Activated CD4-positive, CD25-positive, alpha-beta regulatory T cell treated with anti-CD3 and anti-CD28 coated beads, Interleukin-2, amount 50 U/mL, for 72 hours (primary cell): ENCODE results near the gene KCNB1.

Experiments used
- DNase-seq: peaks from one replicate; pipeline ENCODE4 v3.0.0; 2021

KCNB1 gene

DNA sequence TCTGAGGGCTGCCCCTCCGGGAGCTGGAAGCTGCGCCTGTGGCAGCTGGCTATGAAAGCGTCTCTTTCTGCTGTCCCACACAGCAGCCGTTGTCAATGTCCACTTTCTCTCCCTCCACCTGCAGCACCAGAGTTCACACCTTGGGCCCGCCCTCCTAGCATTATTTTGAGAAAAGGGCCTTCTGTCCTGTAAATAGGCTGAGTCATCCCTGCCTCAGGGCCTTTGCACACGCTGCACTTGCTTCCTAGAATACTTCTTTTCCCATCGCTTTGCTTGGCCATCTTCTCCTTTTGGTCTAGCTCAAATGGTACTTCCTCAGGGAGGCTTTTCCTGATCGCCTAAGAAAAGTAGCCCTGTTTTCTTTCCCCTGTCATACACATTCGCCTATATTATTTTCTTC is 135.3 kb downstream of the KCNB1 start:
- DNase-seq, result no peak

DNA sequence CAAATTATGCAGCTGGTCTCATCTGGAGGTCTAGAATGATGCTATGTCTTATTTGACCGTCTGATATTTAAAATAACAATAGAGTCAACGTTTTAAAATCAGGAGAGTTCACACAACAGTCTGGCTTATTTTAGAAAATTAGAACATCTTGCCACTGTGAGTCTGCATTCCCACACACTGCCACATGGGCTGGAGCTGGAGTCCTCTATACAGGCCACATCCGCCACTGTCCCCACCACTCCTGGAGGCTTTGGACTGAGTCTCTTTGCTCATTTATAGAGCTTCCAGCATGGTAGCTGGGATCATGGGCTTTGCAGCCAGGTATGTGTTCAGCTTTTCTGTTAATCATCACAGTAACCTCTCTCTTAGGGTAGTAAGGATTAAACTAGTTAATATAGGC is 135.8 kb downstream of the KCNB1 start:
- DNase-seq, result no peak

DNA sequence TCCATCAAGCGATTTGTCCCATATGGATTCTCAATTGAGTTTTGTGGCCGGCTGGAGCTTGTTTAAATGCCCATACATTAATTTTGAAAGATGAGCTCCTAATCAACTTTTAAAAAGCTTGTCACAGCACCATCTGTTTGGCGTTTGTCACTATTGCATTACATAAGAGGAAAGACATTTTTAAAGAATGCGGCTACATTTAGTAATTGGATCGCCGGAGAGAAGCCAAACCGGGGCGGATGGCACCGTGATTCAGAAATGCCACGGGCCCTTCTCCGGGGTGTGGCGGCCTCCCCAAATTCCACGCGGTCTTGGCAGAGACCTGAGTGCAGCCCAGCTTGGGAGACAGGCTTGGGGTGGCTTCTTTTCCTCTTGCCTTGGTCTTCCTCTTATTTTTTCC is 136.9 kb downstream of the KCNB1 start:
- no peak for DNase-seq

DNA sequence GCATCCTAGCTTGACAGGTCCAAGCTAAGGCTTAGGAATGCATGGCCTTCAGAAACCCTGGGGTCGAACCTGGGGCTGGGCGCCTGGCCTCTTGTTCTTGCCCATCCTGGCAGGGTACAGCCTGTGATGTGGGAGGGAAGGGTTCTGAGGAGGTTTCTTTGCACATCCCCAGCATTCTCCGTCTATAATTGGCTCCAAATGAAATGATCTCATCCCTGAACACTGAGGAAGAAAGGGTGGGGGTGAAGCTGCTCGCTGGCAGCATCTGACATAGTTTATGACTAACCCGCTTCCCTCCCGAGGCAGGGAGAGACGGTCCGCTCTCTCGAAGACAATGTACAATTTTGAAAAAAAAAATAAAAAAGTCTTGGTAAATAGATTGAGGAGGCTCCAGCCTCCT is 137.5 kb downstream of the KCNB1 start:
- no peak for DNase-seq

DNA sequence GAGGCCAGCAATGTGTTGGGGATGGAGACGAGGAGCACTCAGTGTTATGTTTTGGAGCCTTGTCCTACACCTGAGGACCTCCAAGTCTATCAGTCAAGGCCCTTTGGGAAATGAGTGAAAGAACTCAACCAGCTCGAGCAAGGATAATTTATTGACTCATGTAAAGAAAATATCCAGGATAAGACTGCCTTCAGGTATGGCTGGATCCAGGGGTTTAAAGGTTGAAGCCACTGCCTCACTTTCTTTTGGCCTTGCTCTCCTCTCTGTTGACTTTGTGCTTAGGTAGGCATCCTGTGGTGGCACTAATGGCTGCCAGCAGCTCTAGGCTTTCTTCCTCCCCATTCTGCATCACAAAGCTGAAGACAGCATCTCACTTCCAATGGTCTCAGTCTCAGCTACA is 138.3 kb downstream of the KCNB1 start:
- DNase-seq, result no peak

DNA sequence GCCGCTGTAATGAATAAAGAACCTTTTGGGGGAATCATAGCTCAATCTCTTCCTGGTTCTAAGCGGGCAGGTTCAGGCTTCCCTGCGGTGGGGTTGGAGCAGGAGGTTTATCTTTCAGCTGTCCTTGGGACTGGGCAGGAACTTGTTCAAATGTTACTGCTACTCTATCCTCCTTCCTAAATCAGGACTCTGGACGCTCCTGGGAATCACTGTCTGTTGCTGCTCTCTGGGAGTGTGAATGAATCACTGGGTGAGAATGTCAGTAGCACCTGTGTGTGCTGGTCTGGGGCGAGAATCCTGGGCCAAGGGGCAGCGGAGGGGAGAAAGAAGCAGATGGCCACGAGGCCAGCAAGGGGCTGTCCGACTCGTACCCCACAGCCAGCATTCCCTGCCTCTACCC is 139.2 kb downstream of the KCNB1 start:
- DNase-seq, result no peak

DNA sequence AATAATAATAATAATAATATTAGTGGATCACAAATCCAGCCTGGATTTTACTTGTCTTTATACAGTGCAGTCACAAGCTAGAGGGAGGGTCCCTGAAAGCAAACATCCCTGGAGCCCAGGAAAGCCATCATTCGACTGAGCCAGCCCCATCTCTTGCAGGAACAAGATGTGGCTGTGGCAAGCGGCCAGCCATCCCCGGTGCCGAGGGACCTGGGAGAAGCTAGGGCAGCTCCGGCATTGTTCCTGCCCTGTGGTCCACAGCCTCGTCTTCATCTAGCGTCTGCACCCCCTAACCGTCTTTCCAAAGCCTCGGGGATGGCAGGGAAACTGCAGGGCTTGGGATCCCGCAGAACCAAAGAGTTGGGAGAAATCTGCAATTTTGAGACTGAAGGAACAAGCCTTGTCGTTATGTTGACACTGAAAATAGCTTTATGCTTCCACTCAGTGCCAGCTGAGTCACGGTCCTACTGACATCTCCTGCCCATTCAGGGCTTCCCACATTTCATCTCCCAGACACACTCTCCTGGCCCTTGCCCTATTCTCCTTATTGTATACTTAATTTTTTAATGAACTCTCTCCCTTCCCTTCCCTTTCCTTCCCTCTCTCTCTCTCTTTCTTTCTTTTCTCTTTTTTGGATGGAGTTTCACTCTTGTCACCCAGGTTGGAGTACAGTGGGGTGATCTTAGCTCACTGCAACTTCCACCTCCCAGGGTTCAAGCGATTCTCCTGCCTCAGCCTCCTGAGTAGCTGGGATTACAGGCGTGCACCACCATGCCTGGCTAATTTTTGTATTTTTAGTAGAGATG is 142.1 kb downstream of the KCNB1 start:
- no peak for DNase-seq

DNA sequence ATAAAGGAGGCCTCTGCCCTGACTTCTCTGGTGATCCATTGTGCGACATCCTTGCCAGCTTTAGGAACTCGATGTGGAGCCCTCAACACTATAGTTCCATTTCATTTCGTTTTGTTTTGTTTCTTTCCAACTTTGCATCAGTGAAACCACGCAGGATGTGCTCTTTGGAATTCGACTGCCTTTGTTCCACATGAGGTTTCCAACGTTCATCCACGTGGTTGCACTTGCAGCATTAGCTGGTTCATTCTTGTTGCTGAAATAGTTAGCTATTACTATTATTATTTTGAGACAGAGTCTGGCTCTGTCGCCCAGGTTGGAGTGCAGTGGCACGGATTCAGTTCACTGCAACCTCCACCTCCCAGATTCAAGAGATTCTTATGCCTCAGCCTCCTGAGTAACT is 143.3 kb downstream of the KCNB1 start:
- no peak for DNase-seq

DNA sequence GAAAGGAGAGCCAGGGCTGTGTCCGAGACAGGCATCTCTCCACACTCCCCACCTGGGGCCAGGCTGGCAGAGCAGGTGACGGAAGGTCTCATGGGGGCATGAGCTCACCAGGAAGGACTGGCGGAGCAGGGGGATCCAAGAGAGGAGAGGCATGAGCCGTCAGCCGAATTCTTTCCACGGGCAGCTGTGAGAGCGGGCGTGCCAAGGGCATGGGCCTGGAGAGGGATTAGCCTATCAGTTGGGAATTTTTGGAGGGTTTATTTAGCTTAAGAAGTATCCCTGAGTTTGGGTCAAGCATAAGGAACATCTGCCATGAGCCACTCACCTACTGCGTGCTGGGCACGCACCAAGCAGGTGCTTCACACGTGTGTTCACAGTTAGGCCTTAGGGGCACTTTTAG is 144.4 kb downstream of the KCNB1 start:
- DNase-seq, result no peak

DNA sequence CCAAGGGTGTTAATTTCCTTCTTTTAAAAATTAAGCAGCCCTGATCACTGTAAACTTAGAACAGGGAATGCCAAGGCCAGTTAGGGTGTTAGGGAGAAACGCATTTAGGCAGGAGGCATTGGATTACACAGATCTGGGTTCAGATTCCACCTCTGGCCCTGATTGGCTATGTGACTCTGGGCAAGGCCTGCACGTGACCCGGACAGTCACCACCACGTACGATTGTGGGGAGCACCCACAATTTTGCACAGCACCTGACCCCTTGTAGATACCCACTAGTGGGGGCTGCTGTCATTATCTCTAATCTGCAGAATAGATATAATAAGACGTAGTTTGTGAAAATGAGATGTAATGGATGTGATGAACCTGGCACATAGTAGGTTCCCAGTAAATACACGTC is 145.1 kb downstream of the KCNB1 start:
- DNase-seq, result no peak

DNA sequence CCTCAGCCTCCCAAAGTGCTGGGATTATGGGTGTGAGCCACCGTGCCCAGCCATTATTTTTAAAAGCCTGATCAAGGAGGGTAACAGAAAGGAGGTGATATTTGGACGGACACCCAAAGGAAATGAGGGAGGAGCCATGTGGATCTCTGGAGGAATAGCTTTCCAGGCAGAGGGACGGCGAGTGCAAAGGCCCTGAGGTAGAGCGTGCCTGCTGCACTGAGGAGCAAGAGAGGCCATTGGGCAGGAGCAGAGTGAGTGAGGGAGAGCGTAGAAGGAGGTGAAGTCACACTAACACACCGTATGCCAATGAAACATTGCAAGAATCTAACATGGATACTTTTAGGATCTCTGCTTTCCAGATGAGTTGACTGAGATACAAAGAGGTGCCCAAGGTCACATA is 145.7 kb downstream of the KCNB1 start:
- DNase-seq, result no peak

DNA sequence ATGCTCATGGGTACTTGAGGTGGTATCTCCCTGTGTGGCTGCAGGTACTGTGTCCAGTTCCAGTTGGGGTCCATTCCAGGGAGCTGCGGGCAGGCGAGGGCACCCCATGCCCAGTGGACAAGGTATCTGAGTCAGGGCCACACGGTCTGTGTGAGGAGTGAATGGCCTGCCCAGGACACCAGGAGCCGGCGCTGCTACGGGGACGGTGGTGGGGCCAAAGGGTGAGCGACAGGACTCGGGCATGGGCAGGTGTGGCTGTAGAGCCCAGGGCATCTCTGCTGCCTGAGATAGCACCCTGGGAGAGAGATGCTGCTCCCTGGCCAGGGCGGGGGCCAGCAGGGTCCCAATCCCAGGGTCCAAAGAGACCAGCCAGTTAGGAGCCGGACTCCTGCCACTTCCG is 147.0 kb downstream of the KCNB1 start:
- DNase-seq, result no peak

DNA sequence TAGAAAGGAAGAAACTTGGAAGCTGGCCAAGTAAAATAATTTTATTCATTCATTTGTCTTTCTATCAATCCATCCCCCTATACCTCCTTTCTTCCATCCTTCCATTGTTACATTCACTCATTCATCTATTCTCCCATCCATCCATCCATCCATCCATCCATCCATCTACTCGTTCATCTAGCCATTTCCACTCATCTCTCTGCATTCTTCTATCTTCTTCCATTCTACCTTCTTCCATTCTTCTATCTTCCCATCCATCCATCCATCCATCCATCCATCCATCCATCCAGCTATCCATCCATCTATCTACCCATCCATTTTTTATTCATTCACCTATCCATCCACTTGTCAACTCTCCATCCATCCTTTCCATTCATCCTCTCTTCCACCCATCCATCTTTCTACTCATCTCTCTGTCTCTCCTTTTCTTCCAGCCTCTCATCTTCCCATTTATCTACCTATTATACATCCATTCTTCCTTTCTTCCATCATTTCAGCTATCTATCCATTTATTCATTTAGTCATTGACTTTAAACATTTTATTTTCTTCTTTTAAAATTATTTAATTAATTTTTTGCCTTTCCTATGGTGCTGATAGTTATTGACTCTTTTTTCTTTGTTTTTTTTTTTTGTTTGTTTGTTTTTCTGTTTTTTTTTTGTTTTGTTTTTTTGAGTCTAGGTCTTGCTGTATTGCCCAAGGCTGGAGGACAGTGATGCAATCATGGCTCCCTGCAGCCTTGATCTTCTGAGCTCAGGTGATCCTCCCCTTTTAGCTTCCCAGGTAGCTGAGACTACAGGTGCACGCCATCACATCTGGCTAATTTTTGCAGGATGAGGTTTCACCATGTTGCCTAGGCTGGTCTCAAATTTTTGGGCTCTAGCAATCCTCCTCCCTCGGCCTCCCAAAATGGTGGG is 151.5 kb downstream of the KCNB1 start:
- no peak for DNase-seq

DNA sequence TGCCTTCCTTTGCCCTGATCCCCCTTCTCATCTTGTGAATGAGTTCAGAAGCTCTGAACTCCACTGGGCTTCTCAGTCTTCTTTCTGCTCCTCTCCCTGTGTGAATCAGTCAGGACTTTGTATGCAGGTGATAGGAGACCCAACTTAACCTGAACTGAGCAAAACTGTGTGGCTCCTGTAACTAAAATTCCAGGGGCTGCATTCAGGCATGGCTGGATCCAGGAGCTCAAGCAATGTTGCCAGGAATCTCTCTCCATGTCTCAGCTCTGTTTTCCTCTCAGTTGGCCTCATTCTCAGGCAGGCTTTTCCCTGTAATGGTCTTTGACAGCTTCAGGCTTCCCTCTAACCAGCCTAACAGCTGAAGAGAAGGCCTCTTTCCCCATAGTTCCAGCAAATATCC is 153.7 kb downstream of the KCNB1 start:
- DNase-seq, result no peak

DNA sequence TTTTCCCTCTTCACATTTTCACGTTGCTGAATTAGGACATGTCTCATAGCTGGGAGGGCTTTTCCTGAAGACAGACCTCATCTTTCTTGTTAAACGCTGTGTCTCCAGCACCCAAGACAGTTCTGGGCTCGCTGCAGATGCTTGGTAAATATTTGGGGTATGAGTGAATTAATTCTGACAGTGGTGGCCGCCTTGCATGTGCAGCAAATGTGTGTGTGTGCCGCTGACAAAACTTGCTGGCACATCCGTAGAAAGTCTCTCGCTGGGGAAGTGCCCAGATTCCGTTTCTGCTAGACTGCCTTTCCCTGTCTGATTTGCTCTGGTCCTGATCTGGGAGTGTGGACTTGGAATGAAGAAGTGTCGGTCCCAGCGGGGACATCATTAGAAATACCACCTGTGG is 156.4 kb downstream of the KCNB1 start:
- DNase-seq, result no peak

DNA sequence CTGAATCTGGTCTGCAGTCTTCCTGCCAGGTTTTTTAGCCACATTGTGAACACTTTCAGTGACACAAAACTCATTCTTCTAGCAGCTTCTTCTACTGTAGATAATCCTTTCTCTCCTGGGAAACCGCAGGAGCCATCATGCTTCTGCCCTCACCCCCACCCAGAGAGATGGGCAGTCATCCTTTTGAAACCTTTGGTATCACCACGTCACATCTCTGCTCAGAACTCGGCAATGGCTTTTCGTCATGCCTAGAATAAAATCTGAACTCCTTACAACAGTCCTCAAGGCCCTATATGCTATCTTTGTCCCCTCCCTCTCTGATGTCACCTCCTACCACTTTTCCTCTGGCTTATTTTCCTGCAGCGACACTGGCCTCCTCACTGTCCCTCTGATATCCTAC is 158.2 kb downstream of the KCNB1 start:
- no peak for DNase-seq

DNA sequence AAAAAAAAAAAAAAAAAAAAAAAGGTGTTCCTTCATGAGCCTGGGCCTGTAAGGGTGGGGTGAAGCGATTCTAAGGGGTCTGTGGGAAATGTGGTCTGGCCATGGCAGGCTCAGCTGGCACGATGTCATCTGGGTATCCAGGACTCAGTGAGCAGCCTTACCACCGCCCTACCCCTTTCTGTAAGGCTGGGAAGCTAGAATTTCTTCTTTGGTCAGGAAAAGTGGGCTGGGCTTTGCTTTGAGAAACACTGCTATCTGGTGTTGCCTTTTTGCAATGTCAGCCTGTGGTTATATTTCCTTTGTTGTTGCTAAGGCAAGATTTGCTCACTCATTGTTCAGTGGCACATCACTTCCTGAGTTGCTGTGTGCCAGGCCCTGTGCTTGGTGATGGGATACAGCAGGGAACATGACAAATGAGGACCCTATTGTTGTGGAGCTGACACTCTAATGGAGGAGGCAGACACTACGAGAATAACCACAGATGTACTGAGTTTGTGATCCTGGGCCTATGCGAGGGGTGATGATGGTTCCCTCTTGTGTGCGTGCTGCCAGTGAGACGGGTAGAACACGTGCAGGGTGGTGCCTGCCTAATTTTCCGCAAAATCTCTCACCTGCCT is 158.7 kb downstream of the KCNB1 start:
- DNase-seq, result no peak

DNA sequence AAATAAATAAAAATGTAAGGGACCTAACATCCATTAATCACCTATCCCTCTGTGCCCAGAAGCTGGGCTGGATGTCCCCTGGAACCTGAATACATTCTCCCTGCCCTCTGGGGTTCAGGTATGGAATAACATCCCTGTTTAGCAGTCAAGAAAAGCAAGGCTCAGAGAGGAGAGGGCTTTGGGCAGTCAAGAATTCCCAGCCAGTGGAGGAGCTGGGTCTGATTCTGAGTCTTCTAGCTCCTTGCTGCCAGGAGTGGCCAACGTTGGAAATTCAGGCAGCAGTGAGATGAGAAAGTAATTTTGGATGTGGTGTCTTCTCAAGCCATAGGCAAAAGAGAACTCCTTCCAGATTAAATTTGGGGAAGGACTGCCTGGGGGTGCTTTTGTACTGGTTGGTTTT is 162.0 kb downstream of the KCNB1 start:
- no peak for DNase-seq

DNA sequence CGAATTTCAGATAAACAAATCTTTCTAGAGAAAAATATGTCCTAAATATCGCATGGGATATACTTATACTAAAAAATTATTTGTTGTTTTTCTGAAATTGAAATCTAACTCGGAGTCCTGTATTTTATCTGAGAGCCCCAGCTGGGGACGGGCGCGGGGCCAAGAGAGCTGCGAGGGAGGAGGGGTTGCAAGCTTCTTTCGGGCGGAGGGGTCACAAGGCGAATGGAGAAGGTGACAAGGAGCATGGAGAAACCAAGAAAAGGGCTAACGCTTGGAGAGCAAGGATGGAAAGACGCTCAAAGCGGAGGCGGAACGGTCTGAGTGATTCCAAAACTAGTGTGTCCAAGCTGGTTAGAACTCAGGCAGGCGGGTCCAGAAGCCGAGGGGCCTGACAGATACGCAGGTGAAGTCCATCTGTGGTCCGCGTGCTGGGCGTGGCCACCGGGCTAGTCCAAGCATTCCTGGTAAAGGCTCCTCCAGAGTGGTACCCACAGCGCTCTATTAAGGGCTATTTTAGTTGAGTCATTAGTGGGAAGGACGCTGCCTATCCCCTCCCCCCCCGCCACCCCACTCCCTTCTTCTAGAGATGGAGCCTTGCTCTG is 163.2 kb downstream of the KCNB1 start:
- DNase-seq, result no peak

DNA sequence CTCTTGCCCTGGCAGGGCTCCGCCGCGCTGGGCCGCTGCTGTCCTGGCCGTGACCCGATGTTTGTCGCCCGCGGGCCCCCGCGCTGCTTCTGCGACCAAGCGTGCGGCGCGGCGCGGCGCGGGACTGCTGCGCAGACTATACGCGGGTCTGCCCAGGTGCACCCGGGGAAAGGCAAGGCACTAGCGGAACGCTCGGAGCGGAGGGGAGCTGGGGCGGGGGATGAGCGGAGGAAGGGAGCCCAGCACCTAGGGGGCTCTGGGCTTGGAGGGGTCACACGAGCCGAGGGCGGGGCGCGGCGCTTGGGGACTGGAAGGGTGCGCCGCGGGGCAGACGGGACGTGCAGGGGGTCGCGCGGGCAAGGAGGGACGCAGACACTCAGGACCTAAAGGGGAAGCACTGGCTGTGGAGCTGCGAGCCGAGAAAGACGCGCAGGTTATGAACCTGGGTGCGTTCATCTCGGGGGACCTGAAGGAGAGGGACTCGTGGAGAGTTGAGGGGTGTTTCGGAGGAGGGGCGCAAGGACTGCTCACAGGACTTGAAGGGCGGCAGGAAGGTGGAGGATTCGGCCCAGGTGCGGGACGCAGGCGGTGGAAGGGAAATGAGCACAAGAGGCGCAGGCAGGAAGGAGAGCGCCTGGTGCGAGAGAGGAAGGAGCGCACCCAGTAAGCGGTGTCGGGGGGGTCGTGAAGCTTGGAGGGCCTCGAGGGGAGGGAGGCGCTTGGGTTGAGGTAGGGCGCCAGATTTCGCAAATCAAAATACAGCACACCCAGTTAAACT is 163.8 kb downstream of the KCNB1 start:
- no peak for DNase-seq

DNA sequence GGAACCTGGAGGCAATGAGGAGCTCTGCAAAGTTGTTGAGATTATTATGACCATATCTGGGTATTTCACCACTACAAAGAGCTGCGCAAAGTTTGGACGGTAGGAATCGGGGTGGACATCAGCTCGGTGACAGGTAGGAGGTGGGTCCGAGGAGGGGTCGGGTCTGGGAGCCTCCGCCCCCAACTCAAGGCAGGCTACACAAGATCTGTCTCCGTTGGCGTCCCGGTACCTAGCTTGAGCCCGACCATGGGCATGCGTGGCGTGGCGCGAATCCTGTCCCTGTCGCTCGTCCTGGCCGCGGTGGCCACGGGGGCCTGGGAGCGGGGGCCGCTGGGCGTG is 164.4 kb downstream of the KCNB1 start:
- no peak for DNase-seq

DNA sequence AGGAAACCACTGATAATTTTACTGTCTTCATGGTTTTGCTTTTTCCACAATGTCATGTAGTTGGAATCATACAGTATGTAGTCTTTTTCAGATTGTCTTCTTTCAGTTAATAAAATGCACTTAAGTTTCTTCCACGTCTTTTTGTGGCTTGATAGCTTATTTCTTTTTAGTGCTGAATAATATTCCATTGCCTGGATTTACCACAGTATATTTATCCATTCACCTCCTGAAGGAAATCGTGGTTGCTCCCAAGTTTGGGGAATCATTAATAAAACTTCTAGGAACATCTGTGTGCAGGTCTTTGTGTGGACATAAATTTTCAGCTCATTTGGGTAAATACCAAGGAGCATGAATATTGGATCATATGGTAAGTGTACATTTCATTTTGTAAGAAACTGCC is 165.8 kb downstream of the KCNB1 start:
- DNase-seq, result no peak

DNA sequence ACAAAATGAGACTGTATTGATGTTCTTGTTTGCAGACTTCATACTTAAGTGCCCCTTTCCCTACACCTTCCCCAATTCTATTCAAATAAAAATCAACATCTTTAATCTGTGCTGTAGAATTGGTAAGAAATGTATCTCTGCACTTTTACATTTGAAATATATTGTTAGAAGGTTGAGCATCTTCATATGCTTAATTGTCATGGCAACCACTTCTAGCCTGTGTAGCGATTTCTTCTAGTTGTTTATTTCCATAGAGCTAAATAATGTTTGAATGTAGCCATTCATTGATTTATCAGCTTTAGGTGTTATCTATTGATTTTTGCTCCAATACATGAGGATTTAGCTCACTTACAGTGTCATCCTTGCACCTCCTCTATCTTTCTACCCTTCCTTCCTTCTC is 166.9 kb downstream of the KCNB1 start:
- DNase-seq, result no peak
